GM18858 (cell line): Measurements from ENCODE around the gene INPP5A.

Experiments used
- ATAC-seq: cut with Tn5 transposase; IDR thresholded peaks from one replicate; pipeline ENCODE4 v1.9.1; 2021; ENCODE audit not compliant: unreplicated experiment

Gene INPP5A

GRCh38 chr10:132654708-132655661 lies 117.4 kb downstream of the INPP5A start:
- ATAC-seq = no peak

DNA sequence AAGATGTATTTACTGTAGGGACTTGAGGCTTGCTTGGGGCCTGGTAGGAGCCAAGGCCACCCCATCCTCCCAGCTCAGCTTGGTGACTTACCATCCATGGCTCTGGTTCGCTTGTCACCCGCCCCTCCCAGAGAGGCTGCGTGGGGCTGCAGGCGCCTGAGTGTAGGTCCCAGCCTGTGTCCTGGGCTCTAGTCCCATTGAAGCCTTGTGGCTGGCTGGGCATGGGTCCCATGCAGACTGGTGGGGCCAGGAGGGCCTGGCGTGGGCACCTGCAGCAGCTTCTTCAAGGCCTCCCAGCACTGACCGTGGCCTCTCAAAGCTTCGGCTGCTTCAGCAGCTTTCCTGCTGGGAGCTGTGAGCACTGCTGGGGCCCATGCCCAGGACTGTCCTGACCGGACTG lies 118.1 kb downstream of the INPP5A start:
- ATAC-seq = no peak

GRCh38 chr10:132656283-132657126 lies 118.9 kb downstream of the INPP5A start:
- no peak for ATAC-seq

- no peak for ATAC-seq
These were observed 119.6 kb downstream of the INPP5A start for GRCh38 chr10:132657127-132657706.

DNA sequence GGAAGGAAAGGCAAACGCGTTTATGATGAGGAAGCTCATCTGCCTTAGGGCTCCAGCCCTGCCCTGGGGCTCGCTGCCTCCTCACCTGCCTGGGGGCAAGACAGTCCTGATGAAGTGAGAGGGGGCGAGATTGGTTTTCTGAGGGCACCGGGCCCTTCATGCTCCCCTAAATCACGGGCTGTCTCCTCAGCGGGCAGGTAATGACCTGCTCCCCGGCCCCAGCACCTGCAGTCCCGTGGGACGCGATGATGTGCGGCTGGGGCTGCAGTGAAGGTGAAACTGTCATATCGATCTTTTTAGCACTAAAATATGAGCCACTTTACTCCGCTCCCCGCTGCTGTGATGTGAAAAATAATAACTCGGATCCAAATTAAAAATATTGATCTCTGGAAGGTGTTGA lies 120.2 kb downstream of the INPP5A start:
- ATAC-seq = no peak

DNA sequence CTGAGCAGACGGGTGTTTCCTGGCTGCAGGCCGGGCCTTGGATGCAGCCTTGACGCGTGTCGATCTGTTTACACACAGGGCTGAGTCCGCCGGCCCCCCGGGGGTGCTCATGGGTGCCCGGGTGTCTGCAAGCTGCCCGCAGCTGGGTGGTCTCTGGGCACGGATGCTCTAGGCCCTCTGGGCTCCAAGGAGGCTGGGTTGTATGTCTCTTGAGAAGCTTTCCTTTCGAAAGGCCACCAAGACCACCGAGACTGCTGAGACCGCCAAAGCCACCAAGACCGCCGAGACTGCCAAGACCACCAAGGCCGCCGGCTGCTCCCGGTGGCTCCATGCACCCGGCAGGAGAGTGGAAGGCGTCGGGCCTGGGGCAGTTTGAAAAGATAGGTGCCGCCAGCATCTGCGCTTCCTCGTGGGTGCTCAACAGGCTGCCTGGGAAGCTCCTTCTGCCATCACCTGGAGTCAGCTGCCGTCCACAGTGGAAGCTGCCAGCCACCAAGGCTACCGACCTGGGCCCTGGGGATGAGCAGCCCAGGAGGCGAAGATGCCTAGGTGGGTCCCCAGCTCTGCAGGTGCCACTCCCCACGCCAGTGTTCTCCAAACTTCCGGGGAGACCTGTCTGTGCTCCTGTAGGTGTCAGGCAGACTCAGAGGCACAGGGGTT lies 121.1 kb downstream of the INPP5A start:
- ATAC-seq = no peak

DNA sequence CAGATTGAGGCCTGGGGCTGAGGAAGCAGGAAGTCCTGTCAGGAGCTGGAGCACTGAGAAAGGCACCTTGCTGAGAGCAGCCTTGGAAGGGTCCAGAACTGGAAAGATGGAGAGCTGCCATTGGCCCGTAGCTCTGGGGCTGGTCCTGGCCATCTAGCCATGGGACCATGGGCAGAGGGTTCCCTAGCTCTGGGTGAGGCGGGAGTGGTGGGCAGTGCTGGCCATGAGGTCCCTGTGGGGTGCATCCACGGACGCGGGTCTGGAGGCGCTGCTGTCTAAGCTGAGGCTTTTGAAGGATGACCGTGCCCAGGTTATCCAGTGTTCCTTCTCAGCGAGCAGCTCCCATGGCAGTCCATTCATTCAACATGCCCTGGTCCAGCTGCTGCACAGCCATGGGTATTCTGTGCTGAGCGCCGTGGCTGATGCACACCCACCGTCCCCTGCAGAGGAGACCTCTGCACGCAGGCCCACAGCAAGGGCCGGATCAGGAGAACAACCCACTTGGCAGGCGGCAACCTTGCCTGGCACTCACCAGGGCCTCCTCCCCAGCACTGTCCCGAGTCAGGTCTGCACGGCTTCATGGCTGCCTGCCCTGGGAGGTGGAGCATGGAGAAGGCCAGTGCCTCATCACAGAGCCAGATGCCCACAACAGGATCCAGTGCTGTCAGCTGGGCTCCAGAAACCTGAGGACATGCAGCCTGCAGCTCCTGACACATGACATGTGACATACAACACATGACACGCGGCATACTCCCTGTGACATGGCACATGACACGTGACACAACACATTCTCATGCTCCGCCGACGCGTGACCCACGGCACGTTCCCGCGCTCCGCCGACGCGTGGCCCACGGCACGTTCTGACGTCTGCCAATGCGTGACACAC lies 121.9 kb downstream of the INPP5A start:
- no peak for ATAC-seq

DNA sequence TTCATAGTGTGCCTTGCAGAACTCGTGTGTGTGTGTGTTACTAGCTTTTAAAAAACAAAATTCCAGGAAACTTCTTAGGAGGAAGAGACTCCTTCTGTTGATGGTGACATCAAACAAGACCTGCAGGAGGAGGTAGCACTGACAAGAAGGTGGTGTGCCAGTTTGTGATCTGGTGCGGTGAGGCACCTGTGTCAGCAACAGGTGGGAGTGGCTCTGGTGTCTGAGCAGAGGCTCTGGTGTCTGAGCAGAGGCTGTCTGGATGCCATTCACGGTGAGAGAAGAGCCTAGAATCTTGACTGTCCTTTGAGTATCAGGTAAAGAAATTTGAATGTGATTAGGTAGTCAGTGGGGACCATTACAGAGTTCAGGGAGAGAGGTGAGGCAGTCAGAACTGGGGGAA lies 122.8 kb downstream of the INPP5A start:
- ATAC-seq = no peak

- ATAC-seq = no peak
These were observed 124.8 kb downstream of the INPP5A start for GRCh38 chr10:132662186-132662920.

GRCh38 chr10:132663666-132664365 lies 126.2 kb downstream of the INPP5A start:
- ATAC-seq = no peak

GRCh38 chr10:132664407-132664806 lies 126.8 kb downstream of the INPP5A start:
- no peak for ATAC-seq

DNA sequence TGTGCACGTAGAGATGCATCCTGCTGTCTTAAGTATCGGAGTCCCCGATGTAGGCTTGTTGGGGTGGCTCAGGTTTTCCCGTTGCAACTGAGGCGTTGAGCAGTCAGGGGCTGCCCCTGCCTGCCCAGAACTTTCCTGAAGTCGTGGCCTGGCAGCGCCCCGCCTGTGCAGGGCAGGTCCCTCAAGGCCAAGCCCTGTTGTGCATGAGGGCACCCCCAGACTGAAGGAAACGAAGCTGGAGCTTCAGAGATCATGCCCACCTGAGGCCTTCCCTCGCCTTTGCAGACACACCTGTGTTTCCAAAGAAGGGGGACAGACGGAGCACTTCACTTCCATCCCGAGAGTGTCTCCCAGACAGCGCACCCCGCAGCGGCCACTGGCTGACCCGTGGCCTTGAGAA lies 127.3 kb downstream of the INPP5A start:
- ATAC-seq = no peak

- no peak for ATAC-seq
These were observed 128.5 kb downstream of the INPP5A start for GRCh38 chr10:132665946-132666704.

GRCh38 chr10:132666705-132667341 lies 129.2 kb downstream of the INPP5A start:
- ATAC-seq = no peak

- ATAC-seq = no peak
These were observed 129.9 kb downstream of the INPP5A start for GRCh38 chr10:132667342-132668047.

DNA sequence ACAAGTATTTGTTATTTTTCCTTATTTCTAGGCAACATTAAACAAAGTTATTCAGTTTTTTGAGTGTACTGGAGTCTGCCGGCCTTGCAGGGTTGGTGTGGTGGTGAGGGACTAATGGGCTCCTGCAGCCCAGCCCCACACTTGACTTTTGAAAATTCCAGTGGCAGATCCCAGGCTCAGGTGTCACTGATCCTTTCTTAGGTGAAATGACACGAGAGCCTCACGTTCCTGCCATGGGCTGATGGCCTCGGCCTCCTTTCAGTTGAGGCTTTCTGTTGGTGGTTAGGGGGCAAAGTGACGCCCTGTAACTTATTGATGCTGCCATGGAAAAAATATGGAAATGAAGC lies 130.4 kb downstream of the INPP5A start:
- no peak for ATAC-seq
